CD14-positive monocyte (primary cell): ENCODE results near the gene GLI1. TPM values are rescaled to one million over a fixed set of nuclear protein-coding genes. Genes with fewer than 3 reads are reported as not detected.

Experiments used
- DNase-seq, 3 donors: peaks; one replicate each; pipeline ENCODE4 v3.0.0-alpha.2; 2011 to 2022
- H2AFZ ChIP-seq: 2 replicates; pipeline ENCODE4 v1.6.0; 2012; ENCODE audit warnings: mild to moderate bottlenecking, low read depth, low read length, inconsistent platforms; ENCODE audit not compliant: insufficient read depth, poor library complexity, severe bottlenecking
- H3K27ac ChIP-seq, 2 donors: 1 replicate in 1 of 2; 2 replicates in 1 of 2; pipeline ENCODE4 v1.5.1; 2012 to 2013; ENCODE audit warnings: low read length in 2 of 2, control low read depth in 1 of 2, inconsistent platforms in 1 of 2, low read depth in 1 of 2, mild to moderate bottlenecking in 1 of 2
- H3K27me3 ChIP-seq, 2 donors: one replicate each; pipeline versions ENCODE4 v1.6.0 to v1.6.1; 2011 to 2013; ENCODE audit warnings: low read length in 2 of 2; ENCODE audit not compliant: control insufficient read depth in 2 of 2, insufficient read depth in 2 of 2
- H3K36me3 ChIP-seq, 2 donors: replicated peaks in 1 of 2; 1 replicate in 1 of 2; 2 replicates in 1 of 2; pipeline versions ENCODE4 v1.5.1 to v1.6.1; 2012 to 2013; ENCODE audit warnings: low read length in 2 of 2, control low read depth in 1 of 2, inconsistent platforms in 1 of 2, mild to moderate bottlenecking in 1 of 2; ENCODE audit not compliant: insufficient read depth in 2 of 2, control insufficient read depth in 1 of 2
- H3K4me1 ChIP-seq, 2 donors: 1 replicate in 1 of 2; 2 replicates in 1 of 2; pipeline versions ENCODE4 v1.5.1 to v1.6.1; 2012 to 2013; ENCODE audit warnings: low read length in 2 of 2, control low read depth in 1 of 2, inconsistent platforms in 1 of 2, mild to moderate bottlenecking in 1 of 2, moderate library complexity in 1 of 2; ENCODE audit not compliant: insufficient read depth in 2 of 2, control insufficient read depth in 1 of 2
- H3K4me2 ChIP-seq: replicated peaks from 2 replicates; pipeline ENCODE3; 2012; ENCODE audit warnings: low read length, moderate library complexity, mild to moderate bottlenecking; ENCODE audit not compliant: poor library complexity, severe bottlenecking; ENCODE audit errors: extremely low read depth
- H3K4me3 ChIP-seq, 3 experiments: fragments of 200-600 bp in 1 of 3; sonication (generic) in 1 of 3; replicated peaks in 1 of 3; 1 replicate in 2 of 3; 2 replicates in 1 of 3; pipeline ENCODE4 v1.5.1; 2011 to 2013; ENCODE audit warnings: low read length in 3 of 3, mild to moderate bottlenecking in 3 of 3, control low read depth in 2 of 3, low read depth in 2 of 3, inconsistent platforms in 1 of 3, moderate library complexity in 1 of 3
- H3K79me2 ChIP-seq: 2 replicates; pipeline ENCODE4 v1.6.0; 2012; ENCODE audit warnings: mild to moderate bottlenecking, control low read depth, inconsistent platforms, low read length, moderate library complexity; ENCODE audit not compliant: insufficient read depth
- H3K9ac ChIP-seq: 2 replicates; pipeline ENCODE4 v1.6.0; 2017; ENCODE audit warnings: low read length, mild to moderate bottlenecking; ENCODE audit not compliant: insufficient read depth, poor library complexity, severe bottlenecking
- H3K9me3 ChIP-seq, 2 donors: replicated peaks in 1 of 2; 1 replicate in 1 of 2; 2 replicates in 1 of 2; pipeline versions ENCODE4 v1.5.1 to v1.6.1; 2012 to 2013; ENCODE audit warnings: low read length in 2 of 2, control low read depth in 1 of 2; ENCODE audit not compliant: control insufficient read depth in 1 of 2, insufficient read depth in 1 of 2
- H4K20me1 ChIP-seq: 2 replicates; pipeline ENCODE4 v1.6.0; 2012; ENCODE audit warnings: mild to moderate bottlenecking, low read length, control low read depth, moderate library complexity; ENCODE audit not compliant: insufficient read depth
- H3K27ac Mint-ChIP-seq, 7 donors: one replicate each; pipeline ENCODE4 v1.8.0; 2020; ENCODE audit warnings: mild to moderate bottlenecking in 7 of 7, mixed read lengths in 7 of 7, moderate library complexity in 6 of 7, inconsistent platforms in 2 of 7
- H3K27me3 Mint-ChIP-seq, 3 donors: one replicate each; pipeline ENCODE4 v1.8.0; 2021 to 2022; ENCODE audit warnings: low read depth in 3 of 3, mild to moderate bottlenecking in 3 of 3, mixed read lengths in 3 of 3, moderate library complexity in 3 of 3, inconsistent platforms in 1 of 3
- H3K36me3 Mint-ChIP-seq, 2 donors: one replicate each; pipeline ENCODE4 v1.8.0; 2020; ENCODE audit warnings: mixed read lengths in 2 of 2, inconsistent platforms in 1 of 2, mild to moderate bottlenecking in 1 of 2
- H3K4me1 Mint-ChIP-seq: one replicate; pipeline ENCODE4 v1.8.0; 2020; ENCODE audit warnings: mild to moderate bottlenecking, mixed read lengths
- H3K4me3 Mint-ChIP-seq, 2 donors: one replicate each; pipeline ENCODE4 v1.8.0; 2020; ENCODE audit warnings: mild to moderate bottlenecking in 2 of 2, mixed read lengths in 2 of 2, moderate library complexity in 1 of 2
- H3K9me3 Mint-ChIP-seq, 7 donors: one replicate each; pipeline ENCODE4 v1.8.0; 2020 to 2022; ENCODE audit warnings: mixed read lengths in 7 of 7, mild to moderate bottlenecking in 6 of 7, moderate library complexity in 6 of 7, inconsistent platforms in 2 of 7
- CTCF ChIP-seq: fragments of 200-600 bp; IDR thresholded peaks from one replicate; pipeline ENCODE4 v1.8.0; 2022; ENCODE audit warnings: antibody characterized with exemption, mild to moderate bottlenecking
- WGBS: methylation state at CpG from one replicate; pipeline ENCODE4 v1.1.5; 2013; ENCODE audit warnings: missing lambda C conversion rate; ENCODE audit not compliant: insufficient coverage; 5-methylcytosine and 5-hydroxymethylcytosine counted together
- intact Hi-C, 2 donors: fragments of 100-400 bp; cut with micrococcal nuclease; formaldehyde crosslinking; loops; one replicate each; pipeline versions ENCODE4 v1.15.0 to v1.15.1; 2023
- polyA plus RNA-seq, 3 donors: library from polyadenylated mRNA; depleted of rRNA in 1 of 3; unstranded in 2 of 3; stranded (reverse) in 1 of 3; fragments of 300-500 nt in 2 of 3; fragments of >200 nt in 1 of 3; fragmentation: Illumina TruSeq in 2 of 3; gene quantifications; 1 replicate in 2 of 3; 2 replicates in 1 of 3; pipeline ENCODE4 v1.2.3, GENCODE V29; 2012 to 2021

The GLI1 gene
- polyA plus RNA-seq, 3 donors = 0.05 TPM; not detected in 2

GRCh38 chr12:57485695-57486094 is 26.1 kb downstream of the GLI1 start:
- intact Hi-C loops = loop anchor here in 1 of 2 donors (5.0 kb wide), 1 partner anchor 37 kb away; the partner anchor contains the start of genes DDIT3 and MBD6
- Histone ChIP-seq H2AFZ (no peak overlapping the region), H3K36me3 (peaks cover 16 to 19% of the 10 kb centered on the region in 2 donors), H3K79me2 (peaks cover 19% of the 10 kb centered on the region), H4K20me1 (peaks cover 5% of the 10 kb centered on the region), H3K4me2 (no peak overlapping the region), H3K9me3 (no peaks in the 10 kb centered on the region), H3K27ac (no peak overlapping the region), H3K9ac (no peak overlapping the region), H3K4me3 (no peak overlapping the region), H3K27me3 (no peaks in the 10 kb centered on the region), H3K4me1 (peaks cover 17 to 21% of the 10 kb centered on the region in 2 donors)
- no peak for DNase-seq
- no peaks in the 10 kb centered on the region for H3K9me3 Mint-ChIP-seq
- no peak for TF ChIP-seq CTCF
- H3K4me3 Mint-ChIP-seq = no peak overlapping the region
- peaks cover 33% of the 10 kb centered on the region for H3K4me1 Mint-ChIP-seq
- H3K27ac Mint-ChIP-seq = peak overlapping the region in 1 of 7 donors; percentile 15
- H3K36me3 Mint-ChIP-seq = peaks cover 25 to 32% of the 10 kb centered on the region in 2 donors
- no peaks in the 10 kb centered on the region for H3K27me3 Mint-ChIP-seq

GRCh38 chr12:57487055-57487596 is 27.5 kb downstream of the GLI1 start:
- Mint-ChIP-seq H3K9me3 (no peaks in the 10 kb centered on the region), H3K4me1 (peaks cover 24% of the 10 kb centered on the region), H3K27ac (peak overlapping the region; percentile 42 to 95 (median 91)), H3K27me3 (no peaks in the 10 kb centered on the region), H3K4me3 (peak overlapping the region in 1 of 2 donors; percentile 86), H3K36me3 (peaks cover 32 to 42% of the 10 kb centered on the region in 2 donors)
- intact Hi-C loops = loop anchor here in 1 of 2 donors (5.0 kb wide), 1 partner anchor 35 kb away; the partner anchor contains the start of genes DDIT3 and MBD6
- 96% methylated on average over 13 of the region's 27 CpGs for WGBS
- H3K27me3 ChIP-seq = no peaks in the 10 kb centered on the region
- peak overlapping the region in 1 of 2 donors; percentile 92 for H3K27ac ChIP-seq
- peaks cover 27 to 31% of the 10 kb centered on the region in 2 donors for H3K36me3 ChIP-seq
- peaks cover 16% of the 10 kb centered on the region for H3K79me2 ChIP-seq
- H3K9me3 ChIP-seq = no peaks in the 10 kb centered on the region
- peak overlapping the region; percentile 96 for H3K4me2 ChIP-seq
- H3K9ac ChIP-seq = no peak overlapping the region
- peaks cover 16 to 21% of the 10 kb centered on the region in 2 donors for H3K4me1 ChIP-seq
- peak overlapping the region; percentile 85 for H2AFZ ChIP-seq
- peak overlapping the region in 1 of 3 experiments; percentile 91 for H3K4me3 ChIP-seq
- DNase-seq = no peak
- TF ChIP-seq CTCF = no peak
- peaks cover 5% of the 10 kb centered on the region for H4K20me1 ChIP-seq
